Breast epithelium (tissue), 3 donors: ENCODE data around the gene DEPP1.

ENCODE experiments used
- POLR2A ChIP-seq: fragments of 450-650 bp; IDR thresholded peaks from one replicate; pipeline ENCODE4 v1.6.1; 2016; ENCODE audit warnings: antibody characterized with exemption, mild to moderate bottlenecking, moderate library complexity
- POLR2AphosphoS5 ChIP-seq, 3 donors: sonication (generic); formaldehyde crosslinking; IDR thresholded peaks; one replicate each; pipeline ENCODE4 v1.6.1; 2017; ENCODE audit warnings: antibody characterized with exemption in 3 of 3
- TF ChIP-seq, protein P1 (sequence below), 3 donors: fragments of 450-650 bp; IDR thresholded peaks; one replicate each; pipeline ENCODE4 v1.5.1; 2016 to 2017; ENCODE audit warnings: antibody characterized with exemption in 3 of 3, mild to moderate bottlenecking in 3 of 3, moderate library complexity in 3 of 3

DNA sequence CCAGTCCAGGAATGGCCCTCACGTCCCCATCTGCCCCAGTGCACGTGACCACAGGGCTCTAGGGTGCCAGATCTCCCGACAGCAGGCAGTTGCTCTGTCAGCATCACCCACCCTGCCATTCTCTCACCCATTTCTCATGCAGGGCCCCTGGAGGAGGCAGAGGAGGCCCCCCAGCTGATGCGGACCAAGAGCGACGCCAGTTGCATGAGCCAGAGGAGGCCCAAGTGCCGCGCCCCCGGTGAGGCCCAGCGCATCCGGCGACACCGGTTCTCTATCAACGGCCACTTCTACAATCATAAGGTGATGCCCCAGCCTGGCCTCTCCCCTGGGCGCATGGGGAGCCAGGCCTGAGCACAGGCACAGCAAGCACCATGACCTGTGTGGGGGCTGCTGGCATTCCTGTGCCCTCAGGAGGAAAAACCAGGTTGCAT is 6.1 kb upstream of the DEPP1 start:
- TF ChIP-seq, protein P1, sequence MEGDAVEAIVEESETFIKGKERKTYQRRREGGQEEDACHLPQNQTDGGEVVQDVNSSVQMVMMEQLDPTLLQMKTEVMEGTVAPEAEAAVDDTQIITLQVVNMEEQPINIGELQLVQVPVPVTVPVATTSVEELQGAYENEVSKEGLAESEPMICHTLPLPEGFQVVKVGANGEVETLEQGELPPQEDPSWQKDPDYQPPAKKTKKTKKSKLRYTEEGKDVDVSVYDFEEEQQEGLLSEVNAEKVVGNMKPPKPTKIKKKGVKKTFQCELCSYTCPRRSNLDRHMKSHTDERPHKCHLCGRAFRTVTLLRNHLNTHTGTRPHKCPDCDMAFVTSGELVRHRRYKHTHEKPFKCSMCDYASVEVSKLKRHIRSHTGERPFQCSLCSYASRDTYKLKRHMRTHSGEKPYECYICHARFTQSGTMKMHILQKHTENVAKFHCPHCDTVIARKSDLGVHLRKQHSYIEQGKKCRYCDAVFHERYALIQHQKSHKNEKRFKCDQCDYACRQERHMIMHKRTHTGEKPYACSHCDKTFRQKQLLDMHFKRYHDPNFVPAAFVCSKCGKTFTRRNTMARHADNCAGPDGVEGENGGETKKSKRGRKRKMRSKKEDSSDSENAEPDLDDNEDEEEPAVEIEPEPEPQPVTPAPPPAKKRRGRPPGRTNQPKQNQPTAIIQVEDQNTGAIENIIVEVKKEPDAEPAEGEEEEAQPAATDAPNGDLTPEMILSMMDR (IDR thresholded peaks at IDR 0.05): no peak
- TF ChIP-seq POLR2AphosphoS5 (IDR thresholded peaks at IDR 0.05) (no peak), POLR2A (no peak)
